ENCODE results near the gene KLK11. TPM values are rescaled to one million over a fixed set of nuclear protein-coding genes. Genes with fewer than 3 reads are reported as not detected.

Gene KLK11
- total RNA-seq, 1 donor from 2014 or later = not detected

- H3K9ac ChIP-seq (ENCODE audit: low read depth in 1 of 3, low read length in 3 of 3) = no peak overlapping the region
- H3K36me3 ChIP-seq (ENCODE audit: control insufficient read depth in 3 of 3, insufficient read depth in 3 of 3, low read length in 3 of 3) = no peaks in the 10 kb centered on the region
- peaks cover 0 to 2% (median 0%) of the 10 kb centered on the region in 3 donors for H3K9me3 ChIP-seq (ENCODE audit: control insufficient read depth in 3 of 3, low read length in 3 of 3)
- peaks cover 4 to 17% (median 7%) of the 10 kb centered on the region in 3 donors for H3K27me3 ChIP-seq (ENCODE audit: control insufficient read depth in 3 of 3, insufficient read depth in 3 of 3, low read length in 3 of 3)
- H3K4me3 ChIP-seq (ENCODE audit: low read length in 3 of 3) = no peak overlapping the region
- no peaks in the 10 kb centered on the region for H3K4me1 ChIP-seq (ENCODE audit: control insufficient read depth in 3 of 3, insufficient read depth in 3 of 3, low read length in 3 of 3)
- H3K27ac ChIP-seq (ENCODE audit: low read depth, low read length) = no peak overlapping the region
Observed at GRCh38 chr19:51031220-51031879, 4.9 kb upstream of the KLK11 start.

GRCh38 chr19:51030631-51031030, 4.2 kb upstream of the KLK11 start:
- Histone ChIP-seq H3K27ac (ENCODE audit: low read depth, low read length) (no peak overlapping the region), H3K9me3 (ENCODE audit: control insufficient read depth in 3 of 3, low read length in 3 of 3) (peaks cover 0 to 2% (median 0%) of the 10 kb centered on the region in 3 donors), H3K36me3 (ENCODE audit: control insufficient read depth in 3 of 3, insufficient read depth in 3 of 3, low read length in 3 of 3) (no peaks in the 10 kb centered on the region), H3K27me3 (ENCODE audit: control insufficient read depth in 3 of 3, insufficient read depth in 3 of 3, low read length in 3 of 3) (peaks cover 4 to 20% (median 11%) of the 10 kb centered on the region in 3 donors), H3K9ac (ENCODE audit: low read depth in 1 of 3, low read length in 3 of 3) (no peak overlapping the region), H3K4me3 (ENCODE audit: low read length in 3 of 3) (no peak overlapping the region), H3K4me1 (ENCODE audit: control insufficient read depth in 3 of 3, insufficient read depth in 3 of 3, low read length in 3 of 3) (no peaks in the 10 kb centered on the region)

- peaks cover 0 to 2% (median 0%) of the 10 kb centered on the region in 3 donors for H3K9me3 ChIP-seq (ENCODE audit: control insufficient read depth in 3 of 3, low read length in 3 of 3)
- no peak overlapping the region for H3K27ac ChIP-seq (ENCODE audit: low read depth, low read length)
- no peaks in the 10 kb centered on the region for H3K4me1 ChIP-seq (ENCODE audit: control insufficient read depth in 3 of 3, insufficient read depth in 3 of 3, low read length in 3 of 3)
- no peak overlapping the region for H3K9ac ChIP-seq (ENCODE audit: low read depth in 1 of 3, low read length in 3 of 3)
- H3K4me3 ChIP-seq (ENCODE audit: low read length in 3 of 3) = no peak overlapping the region
- H3K36me3 ChIP-seq (ENCODE audit: control insufficient read depth in 3 of 3, insufficient read depth in 3 of 3, low read length in 3 of 3) = no peaks in the 10 kb centered on the region
- H3K27me3 ChIP-seq (ENCODE audit: control insufficient read depth in 3 of 3, insufficient read depth in 3 of 3, low read length in 3 of 3) = peaks cover 4 to 23% (median 11%) of the 10 kb centered on the region in 3 donors
Observed at GRCh38 chr19:51029718-51030117, 3.3 kb upstream of the KLK11 start.

- Histone ChIP-seq H3K27ac (ENCODE audit: low read depth, low read length) (no peak overlapping the region), H3K9me3 (ENCODE audit: control insufficient read depth in 3 of 3, low read length in 3 of 3) (peaks cover 0 to 5% (median 0%) of the 10 kb centered on the region in 3 donors), H3K4me1 (ENCODE audit: control insufficient read depth in 3 of 3, insufficient read depth in 3 of 3, low read length in 3 of 3) (no peaks in the 10 kb centered on the region), H3K9ac (ENCODE audit: low read depth in 1 of 3, low read length in 3 of 3) (no peak overlapping the region), H3K4me3 (ENCODE audit: low read length in 3 of 3) (no peak overlapping the region), H3K36me3 (ENCODE audit: control insufficient read depth in 3 of 3, insufficient read depth in 3 of 3, low read length in 3 of 3) (no peaks in the 10 kb centered on the region), H3K27me3 (ENCODE audit: control insufficient read depth in 3 of 3, insufficient read depth in 3 of 3, low read length in 3 of 3) (peaks cover 10 to 35% (median 18%) of the 10 kb centered on the region in 3 donors)
Observed at GRCh38 chr19:51027873-51028272, 1.5 kb upstream of the KLK11 start.

- Histone ChIP-seq H3K4me3 (ENCODE audit: low read length in 3 of 3) (no peak overlapping the region), H3K27me3 (ENCODE audit: control insufficient read depth in 3 of 3, insufficient read depth in 3 of 3, low read length in 3 of 3) (peaks cover 10 to 41% (median 19%) of the 10 kb centered on the region in 3 donors), H3K9ac (ENCODE audit: low read depth in 1 of 3, low read length in 3 of 3) (no peak overlapping the region), H3K27ac (ENCODE audit: low read depth, low read length) (no peak overlapping the region), H3K9me3 (ENCODE audit: control insufficient read depth in 3 of 3, low read length in 3 of 3) (peaks cover 0 to 5% (median 0%) of the 10 kb centered on the region in 3 donors), H3K4me1 (ENCODE audit: control insufficient read depth in 3 of 3, insufficient read depth in 3 of 3, low read length in 3 of 3) (no peaks in the 10 kb centered on the region), H3K36me3 (ENCODE audit: control insufficient read depth in 3 of 3, insufficient read depth in 3 of 3, low read length in 3 of 3) (no peaks in the 10 kb centered on the region)
Observed at GRCh38 chr19:51027126-51027806, 850 bp upstream of the KLK11 start.

- H3K9me3 ChIP-seq (ENCODE audit: control insufficient read depth in 3 of 3, low read length in 3 of 3) = peaks cover 0 to 3% (median 0%) of the 10 kb centered on the region in 3 donors
- no peak overlapping the region for H3K9ac ChIP-seq (ENCODE audit: low read depth in 1 of 3, low read length in 3 of 3)
- no peaks in the 10 kb centered on the region for H3K4me1 ChIP-seq (ENCODE audit: control insufficient read depth in 3 of 3, insufficient read depth in 3 of 3, low read length in 3 of 3)
- no peak overlapping the region for H3K4me3 ChIP-seq (ENCODE audit: low read length in 3 of 3)
- H3K27me3 ChIP-seq (ENCODE audit: control insufficient read depth in 3 of 3, insufficient read depth in 3 of 3, low read length in 3 of 3) = peaks cover 10 to 41% (median 19%) of the 10 kb centered on the region in 3 donors
- H3K27ac ChIP-seq (ENCODE audit: low read depth, low read length) = no peak overlapping the region
- no peaks in the 10 kb centered on the region for H3K36me3 ChIP-seq (ENCODE audit: control insufficient read depth in 3 of 3, insufficient read depth in 3 of 3, low read length in 3 of 3)
Observed at GRCh38 chr19:51025809-51026553, 435 bp downstream of the KLK11 start.

GRCh38 chr19:51025401-51025800, 1.0 kb downstream of the KLK11 start:
- Histone ChIP-seq H3K4me3 (ENCODE audit: low read length in 3 of 3) (no peak overlapping the region), H3K9me3 (ENCODE audit: control insufficient read depth in 3 of 3, low read length in 3 of 3) (peaks cover 0 to 3% (median 0%) of the 10 kb centered on the region in 3 donors), H3K36me3 (ENCODE audit: control insufficient read depth in 3 of 3, insufficient read depth in 3 of 3, low read length in 3 of 3) (no peaks in the 10 kb centered on the region), H3K4me1 (ENCODE audit: control insufficient read depth in 3 of 3, insufficient read depth in 3 of 3, low read length in 3 of 3) (no peaks in the 10 kb centered on the region), H3K9ac (ENCODE audit: low read depth in 1 of 3, low read length in 3 of 3) (no peak overlapping the region), H3K27ac (ENCODE audit: low read depth, low read length) (no peak overlapping the region), H3K27me3 (ENCODE audit: control insufficient read depth in 3 of 3, insufficient read depth in 3 of 3, low read length in 3 of 3) (peaks cover 10 to 38% (median 19%) of the 10 kb centered on the region in 3 donors)

GRCh38 chr19:51024924-51025323, 1.5 kb downstream of the KLK11 start:
- H3K4me1 ChIP-seq (ENCODE audit: control insufficient read depth in 3 of 3, insufficient read depth in 3 of 3, low read length in 3 of 3) = no peaks in the 10 kb centered on the region
- peaks cover 15 to 40% (median 22%) of the 10 kb centered on the region in 3 donors for H3K27me3 ChIP-seq (ENCODE audit: control insufficient read depth in 3 of 3, insufficient read depth in 3 of 3, low read length in 3 of 3)
- H3K4me3 ChIP-seq (ENCODE audit: low read length in 3 of 3) = no peak overlapping the region
- no peak overlapping the region for H3K9ac ChIP-seq (ENCODE audit: low read depth in 1 of 3, low read length in 3 of 3)
- peaks cover 0 to 3% (median 0%) of the 10 kb centered on the region in 3 donors for H3K9me3 ChIP-seq (ENCODE audit: control insufficient read depth in 3 of 3, low read length in 3 of 3)
- H3K36me3 ChIP-seq (ENCODE audit: control insufficient read depth in 3 of 3, insufficient read depth in 3 of 3, low read length in 3 of 3) = no peaks in the 10 kb centered on the region
- no peak overlapping the region for H3K27ac ChIP-seq (ENCODE audit: low read depth, low read length)

- Histone ChIP-seq H3K27me3 (ENCODE audit: control insufficient read depth in 3 of 3, insufficient read depth in 3 of 3, low read length in 3 of 3) (peaks cover 21 to 47% (median 30%) of the 10 kb centered on the region in 3 donors), H3K4me1 (ENCODE audit: control insufficient read depth in 3 of 3, insufficient read depth in 3 of 3, low read length in 3 of 3) (no peaks in the 10 kb centered on the region), H3K4me3 (ENCODE audit: low read length in 3 of 3) (no peak overlapping the region), H3K36me3 (ENCODE audit: control insufficient read depth in 3 of 3, insufficient read depth in 3 of 3, low read length in 3 of 3) (no peaks in the 10 kb centered on the region), H3K27ac (ENCODE audit: low read depth, low read length) (no peak overlapping the region), H3K9ac (ENCODE audit: low read depth in 1 of 3, low read length in 3 of 3) (no peak overlapping the region), H3K9me3 (ENCODE audit: control insufficient read depth in 3 of 3, low read length in 3 of 3) (peaks cover 0 to 3% (median 0%) of the 10 kb centered on the region in 3 donors)
Observed at GRCh38 chr19:51023946-51024345, 2.5 kb downstream of the KLK11 start.
